GOT3 (cell line): Measurements from ENCODE around the gene CCZ1.
"Not testable (repeated sequence)": the region's sequence is repeated elsewhere in the genome, so short reads cannot be mapped to it uniquely, and the experiment has no call there.

ENCODE experiments used
- DNase-seq: peaks from one replicate; lab custom pipeline; 2025; ENCODE audit warnings: mixed read lengths; lab: John Stamatoyannopoulos, UW

CCZ1 gene

GRCh38 chr7:5908835-5909234 lies 10.3 kb downstream of the CCZ1 start:
- DNase-seq, result not testable (repeated sequence)

DNA sequence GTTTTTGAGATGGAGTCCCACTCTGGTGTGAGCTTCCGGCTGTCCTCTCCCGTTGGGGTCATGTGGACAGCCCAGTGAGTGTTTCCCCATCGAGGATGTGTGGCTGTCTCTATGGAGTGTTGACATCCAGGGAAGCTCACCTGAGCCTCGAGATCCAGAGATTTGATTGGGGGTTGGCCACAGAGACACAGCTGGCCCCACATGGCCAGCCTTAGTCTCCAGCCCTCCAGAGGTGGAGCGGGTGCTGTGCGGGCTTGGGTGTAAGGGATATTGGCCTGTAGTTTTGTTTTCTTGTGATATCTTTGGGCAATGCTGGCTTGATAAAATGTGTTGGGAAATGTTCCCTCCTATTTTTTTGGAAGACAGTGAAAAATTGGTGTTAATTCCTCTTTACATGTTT lies 18.0 kb downstream of the CCZ1 start:
- DNase-seq, result not testable (repeated sequence)

- not testable (repeated sequence) for DNase-seq
Observed at GRCh38 chr7:5924180-5924579, 25.6 kb downstream of the CCZ1 start.

DNA sequence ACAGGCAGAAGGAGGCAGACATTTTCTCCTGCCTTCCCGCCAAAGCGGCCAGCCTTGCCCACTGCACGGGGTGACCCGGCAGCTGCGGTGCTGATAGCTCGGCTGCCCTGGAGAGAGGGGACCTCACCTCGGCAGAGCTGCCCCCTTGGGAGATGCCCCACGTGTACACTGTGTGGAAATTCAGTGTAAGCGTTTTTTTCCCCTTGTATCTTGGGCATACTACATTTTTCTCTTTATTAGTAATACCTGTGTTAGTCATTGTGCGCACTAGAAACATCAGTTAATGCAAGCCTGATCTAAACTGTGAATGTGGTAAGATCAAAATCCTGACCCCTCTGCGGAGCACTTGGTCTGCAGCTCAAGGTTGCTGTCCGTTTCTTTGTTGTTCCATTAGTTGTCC lies 26.1 kb downstream of the CCZ1 start:
- DNase-seq, result not testable (repeated sequence)

- not testable (repeated sequence) for DNase-seq
Observed at GRCh38 chr7:5926263-5926870, 27.8 kb downstream of the CCZ1 start.

DNA sequence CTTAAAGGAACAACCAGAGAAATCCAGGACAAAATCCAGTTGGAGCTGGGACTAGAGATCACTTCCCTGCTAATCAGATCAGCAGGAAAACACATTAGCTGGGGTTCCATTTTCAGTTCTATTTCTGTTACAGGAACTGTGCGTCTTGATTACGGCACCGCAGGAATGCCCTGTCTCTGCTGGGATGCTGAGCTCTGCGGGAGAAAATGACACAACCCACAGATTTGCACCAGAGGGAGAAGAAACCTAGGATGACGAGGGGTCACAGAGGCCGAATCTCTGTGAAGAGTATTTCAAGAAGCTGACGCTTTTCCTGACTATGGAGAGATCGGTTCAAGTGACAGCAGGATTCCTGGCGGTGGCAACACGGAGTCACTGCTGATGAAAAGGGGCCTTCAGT lies 31.8 kb downstream of the CCZ1 start:
- not testable (repeated sequence) for DNase-seq

DNA sequence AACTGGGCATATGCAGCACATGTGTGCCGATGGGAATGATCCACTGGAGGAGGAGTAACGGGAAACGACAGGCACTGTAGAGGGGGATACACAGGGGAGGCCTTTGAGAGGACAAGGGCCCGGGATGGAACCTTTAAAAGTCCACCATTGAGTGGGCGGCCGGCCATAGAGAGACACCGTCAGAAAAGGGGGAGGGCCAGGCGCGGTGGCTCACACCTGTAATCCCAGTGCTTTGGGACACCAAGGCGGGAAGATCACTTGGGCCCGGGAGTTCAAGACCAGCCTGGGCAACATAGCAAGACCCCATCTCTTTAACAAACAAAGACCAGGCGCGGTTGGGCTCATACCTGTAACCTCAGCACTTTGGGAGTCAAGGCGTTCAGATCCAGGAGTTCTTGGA lies 32.7 kb downstream of the CCZ1 start:
- not testable (repeated sequence) for DNase-seq

DNA sequence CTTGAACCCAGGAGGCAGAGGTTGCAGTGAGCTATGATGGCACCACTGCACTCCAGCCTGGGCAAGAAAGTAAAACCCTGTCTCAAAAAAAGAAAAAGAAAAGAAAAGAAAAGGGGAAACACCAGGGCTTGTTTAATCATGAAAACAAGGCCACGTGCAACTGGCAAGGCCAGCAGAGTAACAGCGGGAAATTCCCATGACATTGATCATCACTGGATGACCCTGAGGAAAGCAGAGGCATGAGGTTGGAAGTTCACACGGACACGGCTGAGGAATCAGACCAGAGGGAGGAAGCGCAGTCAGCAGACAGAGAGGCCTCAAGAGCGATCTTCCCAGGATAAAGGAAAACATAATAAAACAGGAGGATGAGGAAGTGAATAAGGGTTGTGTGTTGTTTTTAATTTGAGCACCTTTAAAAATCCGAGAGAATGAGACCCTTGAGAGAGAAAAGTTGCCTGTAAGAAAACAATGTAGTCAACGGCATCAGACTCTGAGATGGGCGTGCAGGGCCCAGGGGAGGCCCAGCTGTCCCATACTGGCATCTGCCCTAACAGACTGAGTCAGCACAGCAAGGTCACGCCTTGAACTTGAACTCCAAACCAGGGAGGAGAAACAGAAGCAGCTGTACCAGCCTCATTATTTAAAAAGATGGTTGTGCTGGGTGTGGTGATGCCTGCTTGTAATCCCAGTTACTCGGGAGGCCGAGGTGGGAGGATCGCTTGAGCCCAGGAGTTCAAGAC lies 33.5 kb downstream of the CCZ1 start:
- DNase-seq, result not testable (repeated sequence)

DNA sequence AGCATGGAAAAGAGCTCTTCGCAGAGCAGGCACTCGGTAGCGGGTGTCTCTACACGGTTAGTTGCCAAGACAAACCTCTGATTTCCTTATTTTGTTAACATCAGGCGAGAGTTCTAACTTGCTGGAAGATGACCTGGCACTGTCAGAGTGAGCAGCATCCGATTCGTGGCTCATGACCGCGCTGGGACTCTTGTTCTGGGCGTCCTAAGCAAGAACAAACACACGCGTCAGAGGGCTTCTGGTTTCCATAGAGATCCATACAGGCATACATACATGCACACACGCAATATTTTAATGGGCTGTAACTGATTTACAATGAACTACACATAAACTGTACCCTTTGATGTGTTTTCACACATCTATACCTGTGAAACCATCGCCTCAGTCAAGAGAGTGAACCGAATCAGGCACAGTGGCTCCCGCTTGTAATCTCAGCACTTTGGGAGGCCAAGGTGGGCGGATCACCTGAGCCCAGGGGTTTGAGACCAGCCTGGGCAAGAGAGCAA lies 36.5 kb downstream of the CCZ1 start:
- DNase-seq, result not testable (repeated sequence)

DNA sequence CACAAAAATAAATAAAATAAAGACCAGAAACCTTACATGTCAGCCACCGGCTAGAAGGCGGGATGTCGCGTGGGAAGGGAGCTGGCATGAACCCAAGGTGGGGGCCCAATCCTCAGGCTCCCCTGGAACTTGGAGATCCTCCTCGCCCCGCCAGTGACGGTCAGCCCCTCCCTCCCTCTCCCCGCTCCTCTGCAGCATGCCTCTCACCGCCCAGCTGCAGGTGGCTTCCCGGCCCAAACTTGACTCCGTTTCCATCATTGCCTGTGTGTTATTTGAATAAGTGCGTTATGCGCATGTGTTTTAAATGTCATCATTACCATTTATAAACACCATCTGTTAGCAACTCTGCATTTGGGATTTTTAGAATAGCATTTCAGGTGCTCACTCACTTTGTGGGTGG lies 64.7 kb downstream of the CCZ1 start:
- DNase-seq, result not testable (repeated sequence)

DNA sequence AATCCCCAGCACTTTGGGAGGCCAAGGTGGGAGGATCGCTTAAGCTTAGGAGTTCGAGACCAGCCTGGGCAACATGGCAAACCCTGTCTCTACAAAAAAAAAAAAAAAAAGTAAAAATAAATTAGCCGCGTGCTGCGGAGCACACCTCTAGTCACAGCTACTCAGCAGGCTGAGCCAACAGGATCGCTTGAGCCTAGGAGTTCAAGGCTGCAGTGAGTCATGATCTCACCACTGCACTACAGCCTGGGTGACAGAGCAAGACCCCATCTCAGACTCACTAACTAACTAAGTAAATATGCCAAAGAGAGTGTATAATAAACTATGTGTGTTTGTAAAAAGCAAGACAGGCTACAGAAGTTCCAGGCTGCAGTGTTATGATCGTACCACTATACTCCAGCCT lies 65.3 kb downstream of the CCZ1 start:
- DNase-seq, result not testable (repeated sequence)

DNA sequence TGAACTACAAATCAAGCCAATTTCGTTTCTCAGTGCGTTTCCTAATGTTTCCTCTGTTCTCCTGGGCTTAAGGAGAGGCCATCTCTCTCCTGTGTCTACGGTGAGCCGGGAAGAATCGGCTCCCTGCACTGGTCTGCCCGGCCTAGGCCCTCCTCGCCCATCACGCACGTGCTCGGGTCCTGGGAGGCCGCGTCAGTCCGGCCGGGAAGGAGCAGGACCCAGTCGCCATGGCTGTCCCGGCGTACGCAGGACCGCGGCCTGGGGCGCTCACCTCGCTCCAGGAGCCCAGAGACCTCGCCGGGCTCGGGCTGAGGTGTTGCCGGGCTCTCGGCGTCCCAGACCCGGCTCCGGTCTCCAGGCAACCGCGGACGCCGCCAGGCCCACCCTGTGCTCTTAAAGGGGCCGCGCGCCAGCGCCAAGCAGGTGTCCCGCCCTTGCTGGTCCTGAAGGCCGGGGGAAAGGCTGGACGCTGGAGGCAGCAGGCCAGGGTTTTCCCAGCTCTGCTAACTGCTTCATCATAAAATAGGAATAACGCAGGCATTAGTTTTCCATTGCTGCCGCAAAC lies 71.9 kb downstream of the CCZ1 start, which contains the start of gene RSPH10B:
RSPH10B (minus strand) TSS at position 343 of the 565 bp plus-strand sequence. CDS start 3,573 bp downstream, outside the sequence.
- not testable (repeated sequence) for DNase-seq

DNA sequence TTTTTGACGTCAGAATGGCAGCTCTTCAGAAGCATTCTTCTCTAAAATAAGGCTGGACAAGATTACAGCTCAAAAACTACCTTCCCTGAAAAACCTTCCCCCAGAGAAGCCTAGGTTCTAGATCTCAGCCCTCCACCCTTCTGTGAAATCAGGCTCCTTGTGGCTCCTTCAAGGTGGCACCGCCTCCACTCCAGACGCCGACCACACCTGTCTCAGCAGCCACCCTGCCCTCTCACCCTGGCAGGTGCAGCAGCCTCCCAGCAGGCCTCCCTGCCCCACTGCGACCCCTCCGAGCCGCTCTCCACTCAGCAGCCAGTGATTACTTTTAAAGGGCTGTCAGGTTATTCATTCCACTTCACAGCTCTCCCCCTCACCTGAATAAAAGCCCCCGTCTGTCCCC lies 75.0 kb downstream of the CCZ1 start:
- not testable (repeated sequence) for DNase-seq
